Erythroblast (primary cell): ENCODE data around the gene OTOG.

Experiments
- GATA1 ChIP-seq: IDR thresholded peaks from 2 replicates; pipeline ENCODE4 v1.6.1; 2011; ENCODE audit warnings: low read depth, mild to moderate bottlenecking, control low read depth, low read length, moderate library complexity
- POLR2A ChIP-seq: IDR thresholded peaks from 2 replicates; pipeline ENCODE4 v1.6.1; 2011; ENCODE audit warnings: mild to moderate bottlenecking, low read length

DNA sequence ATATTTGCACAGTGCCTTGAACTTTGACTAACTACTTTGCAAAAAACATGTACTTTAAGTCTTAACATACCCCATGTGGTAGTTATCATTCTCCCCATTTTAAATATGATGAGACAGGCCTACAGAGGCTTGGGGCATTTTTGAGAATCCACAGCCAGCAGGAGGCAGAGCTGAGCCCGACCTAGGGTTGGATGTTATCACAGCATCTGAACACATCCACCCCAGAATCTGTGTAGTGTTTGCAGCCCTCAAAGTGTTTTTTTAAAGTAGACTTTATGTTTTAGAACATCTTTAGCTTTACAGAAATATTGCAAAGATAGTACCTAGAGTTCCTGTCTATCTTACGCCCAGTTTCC is 17.6 kb downstream of the OTOG start:
- TF ChIP-seq POLR2A = no peak
- TF ChIP-seq GATA1 = no peak
